Epithelial cell of esophagus (primary cell): Measurements from ENCODE around the gene ATP6V0A1.

Source experiments
- DNase-seq: peaks from one replicate; pipeline ENCODE4 v3.0.0; 2010; ENCODE audit warnings: low read depth
- H3K4me3 ChIP-seq: 2 replicates; pipeline ENCODE4 v1.5.1; 2011; ENCODE audit warnings: mild to moderate bottlenecking, low read length, control low read depth
- CTCF ChIP-seq: IDR thresholded peaks from 2 replicates; pipeline ENCODE4 v1.5.1; 2011; ENCODE audit warnings: low read depth, mild to moderate bottlenecking, low read length, control low read depth, inconsistent platforms; ENCODE audit not compliant: insufficient read depth; ENCODE audit errors: missing control alignments

ATP6V0A1 gene

DNA sequence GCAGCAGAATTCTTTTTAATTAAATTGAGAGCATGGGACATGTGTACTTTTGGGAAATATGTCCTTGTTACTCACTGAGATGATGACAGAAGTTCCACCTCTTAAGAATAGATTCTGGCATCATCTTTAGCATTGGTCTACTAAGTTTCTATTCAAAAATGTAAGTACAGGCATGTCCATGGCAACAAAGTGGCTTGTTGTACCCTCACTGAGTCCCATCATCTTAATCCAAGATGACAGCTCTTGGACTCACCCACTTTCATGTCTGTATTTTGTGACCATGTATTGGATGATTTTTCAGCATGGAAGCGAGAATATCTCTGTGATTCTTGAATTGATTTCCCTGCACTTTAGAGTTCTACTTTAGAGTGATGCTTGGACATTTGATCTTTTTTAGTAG, 44.2 kb downstream of the ATP6V0A1 start:
- H3K4me3 ChIP-seq: no peak overlapping the region
- DNase-seq: no peak
- no peak for TF ChIP-seq CTCF

- TF ChIP-seq CTCF: no peak
- H3K4me3 ChIP-seq: no peak overlapping the region
- no peak for DNase-seq
Measured at GRCh38 chr17:42507671-42508070, 49.0 kb downstream of the ATP6V0A1 start.

- no peak for TF ChIP-seq CTCF
- DNase-seq: no peak
- no peak overlapping the region for H3K4me3 ChIP-seq
Measured at GRCh38 chr17:42508426-42509165, 49.9 kb downstream of the ATP6V0A1 start.

- no peak for TF ChIP-seq CTCF
- no peak overlapping the region for H3K4me3 ChIP-seq
- no peak for DNase-seq
Measured at GRCh38 chr17:42509409-42509808, 50.7 kb downstream of the ATP6V0A1 start.

DNA sequence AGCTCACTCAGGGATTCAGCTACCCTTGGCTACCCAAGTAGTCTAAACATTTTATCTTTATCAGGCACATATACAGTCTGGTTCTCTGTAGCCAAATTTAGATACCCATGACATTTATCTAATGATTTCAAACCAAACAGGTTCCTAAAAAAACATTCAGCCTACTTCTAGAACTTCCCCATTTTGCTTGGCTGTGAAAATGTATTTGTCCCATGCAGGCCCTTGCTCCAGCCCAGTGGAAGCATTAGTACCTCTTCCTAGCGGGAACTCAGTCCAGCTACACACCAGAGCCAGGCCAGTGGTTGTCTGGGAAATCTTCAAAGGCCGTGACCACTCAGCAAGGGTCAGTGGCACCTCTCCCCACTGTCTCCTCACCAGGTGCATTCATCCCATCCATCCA, 51.2 kb downstream of the ATP6V0A1 start:
- TF ChIP-seq CTCF: no peak
- DNase-seq: no peak
- no peak overlapping the region for H3K4me3 ChIP-seq

- no peak for TF ChIP-seq CTCF
- DNase-seq: no peak
- H3K4me3 ChIP-seq: no peak overlapping the region
Measured at GRCh38 chr17:42512246-42512645, 53.6 kb downstream of the ATP6V0A1 start.

DNA sequence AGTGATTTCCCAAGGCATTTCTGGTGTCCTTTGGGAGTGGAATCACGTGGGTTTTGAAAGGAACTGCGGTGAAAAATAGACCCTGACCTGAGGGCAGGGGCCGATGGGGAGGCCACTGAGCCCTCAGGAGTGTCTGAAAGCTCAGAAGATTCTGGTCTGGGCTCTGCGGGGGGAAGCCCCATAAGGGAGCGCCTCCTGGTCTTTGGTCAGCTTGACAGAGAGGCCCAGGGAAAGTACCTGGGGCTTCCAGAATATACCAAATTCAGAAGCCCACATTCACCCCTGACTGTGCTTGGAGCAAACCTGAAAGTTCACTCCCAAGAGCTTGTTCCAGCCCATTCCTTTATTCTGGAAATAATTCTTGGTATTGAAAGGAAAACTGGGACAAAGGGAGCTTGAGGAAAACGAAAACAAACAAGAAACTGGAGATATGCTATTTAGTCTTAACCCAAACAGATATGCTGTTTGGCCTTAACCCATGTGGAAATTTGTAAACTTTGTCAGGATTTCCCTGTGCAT, 54.1 kb downstream of the ATP6V0A1 start:
- no peak overlapping the region for H3K4me3 ChIP-seq
- no peak for DNase-seq
- no peak for TF ChIP-seq CTCF
